Myocyte (in vitro differentiated cells): ENCODE data around the gene ANKRD66. TPM values are rescaled to one million over a fixed set of nuclear protein-coding genes. Genes with fewer than 3 reads are reported as not detected.

Source experiments
- DNase-seq: peaks from one replicate; pipeline ENCODE4 v3.0.0-alpha.2; 2012; ENCODE audit warnings: low read depth
- total RNA-seq: library from RNA; depleted of rRNA; stranded (reverse); fragments of >200 nt; gene quantifications from 2 replicates; pipeline ENCODE4 v1.2.3, GENCODE V29; 2014

Gene ANKRD66
- total RNA-seq, 1 donor from 2014 or later: not detected

GRCh38 chr6:46789434-46790354 is 43.0 kb downstream of the ANKRD66 start:
- DNase-seq: no peak

DNA sequence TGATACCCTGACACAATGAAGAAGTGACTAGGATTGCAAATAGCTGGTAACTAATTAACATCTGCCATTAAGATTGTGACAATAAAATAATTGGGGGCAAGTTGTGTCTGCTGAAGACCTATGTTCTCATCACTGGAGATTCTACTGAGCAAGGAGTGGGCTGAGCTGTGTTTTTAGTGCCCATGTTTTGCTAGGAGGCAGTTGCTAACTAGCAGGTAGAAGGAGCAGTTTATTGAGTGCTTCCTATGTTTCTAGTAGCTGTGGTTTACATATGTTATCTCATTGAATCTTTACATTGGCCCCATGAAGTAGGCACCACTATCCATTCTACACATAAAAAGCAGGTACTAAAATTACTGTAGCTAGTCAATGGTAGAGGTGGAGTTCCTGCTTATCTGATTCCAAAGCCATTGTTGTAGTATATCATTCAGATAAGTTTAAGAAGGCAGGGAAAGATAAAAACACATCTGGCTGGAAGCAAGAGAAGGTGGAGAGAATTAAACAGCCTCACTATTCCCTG is 43.7 kb downstream of the ANKRD66 start:
- DNase-seq: no peak

- no peak for DNase-seq
These were observed 45.9 kb downstream of the ANKRD66 start for GRCh38 chr6:46792635-46793034.

- no peak for DNase-seq
These were observed 46.4 kb downstream of the ANKRD66 start, which contains the start of gene MEP1A for GRCh38 chr6:46793138-46793537. MEP1A (plus strand) TSS chr6:46793389; CDS start chr6:46793399, 10 bp downstream.

GRCh38 chr6:46794068-46794467 is 47.3 kb downstream of the ANKRD66 start:
- DNase-seq: no peak

- no peak for DNase-seq
These were observed 49.1 kb downstream of the ANKRD66 start for GRCh38 chr6:46795816-46796215.

- no peak for DNase-seq
These were observed 50.3 kb downstream of the ANKRD66 start for GRCh38 chr6:46796848-46797580.

DNA sequence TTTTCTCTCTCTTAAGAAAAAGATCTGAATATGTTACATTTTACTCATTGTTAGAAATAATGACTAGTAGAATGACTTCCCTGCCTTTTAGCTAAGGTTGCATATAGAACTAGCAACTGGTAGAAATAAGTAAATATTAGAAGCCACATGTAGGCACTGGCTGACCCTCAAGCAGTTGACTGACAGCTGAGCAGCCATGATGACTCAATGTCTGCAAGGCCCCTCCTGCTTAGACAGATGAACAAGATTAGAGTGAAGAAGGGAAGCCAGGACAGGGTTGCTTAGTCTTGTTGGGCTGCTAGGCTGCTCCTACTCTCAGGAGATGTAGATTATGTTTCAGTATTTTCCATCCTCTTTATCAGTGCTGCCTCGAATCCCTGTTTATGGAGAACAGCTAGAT is 52.9 kb downstream of the ANKRD66 start:
- DNase-seq: peak; percentile 17

DNA sequence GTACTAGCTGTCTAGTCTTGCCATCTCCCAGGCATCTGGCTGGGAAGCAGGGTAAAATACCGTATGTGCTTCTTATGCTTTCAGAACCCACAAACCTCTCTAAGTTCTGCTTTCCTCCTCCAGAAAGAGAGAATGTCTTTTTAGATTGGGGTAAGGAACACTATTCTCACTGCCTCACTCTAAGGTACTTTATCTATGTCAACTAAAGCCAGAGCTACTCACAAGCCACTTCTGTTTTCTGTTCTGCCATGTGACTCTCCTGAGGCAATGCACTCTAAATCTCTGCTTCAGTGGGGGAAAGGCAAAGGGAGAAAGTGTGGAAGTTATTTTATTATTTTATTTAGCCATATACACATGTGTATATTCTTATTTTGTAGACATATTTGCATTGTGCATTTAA is 62.1 kb downstream of the ANKRD66 start:
- no peak for DNase-seq

Other genes starting within 250 kb of the ANKRD66 start
- 0.24 and 1.4 TPM in 2 replicates for gene CYP39A1, start 94.1 kb upstream of the ANKRD66 start, total RNA-seq
- gene SLC25A27, start 94.0 kb upstream of the ANKRD66 start, total RNA-seq: 4.6 and 6.0 TPM in 2 replicates
- gene TDRD6, start 59.0 kb upstream of the ANKRD66 start, total RNA-seq: 0.03 TPM in 1 of 2 replicates, not detected in the other
- not detected in 2 replicates for gene PLA2G7, start 11.6 kb upstream of the ANKRD66 start, total RNA-seq
- not detected in 2 replicates for gene MEP1A, start 46.5 kb downstream of the ANKRD66 start, total RNA-seq
- gene ADGRF5, start 175.0 kb downstream of the ANKRD66 start, total RNA-seq: 0.03 TPM in 1 of 2 replicates, not detected in the other